ENCODE data around the gene TFDP1. TPM values are rescaled to one million over a fixed set of nuclear protein-coding genes. Genes with fewer than 3 reads are reported as not detected.

Gene TFDP1
- total RNA-seq, 1 experiment from 2014 or later = 78.2 TPM

Other genes starting within 250 kb of the TFDP1 start
- gene GRTP1, start 220.6 kb upstream of the TFDP1 start, total RNA-seq (2014; rRNA removed; shearing (Covaris generic)) = 36.5 and 55.9 TPM in 2 replicates
- 0.89 and 1.4 TPM in 2 replicates for gene ADPRHL1, start 131.3 kb upstream of the TFDP1 start, total RNA-seq (2014; rRNA removed; shearing (Covaris generic))
- gene DCUN1D2, start 94.0 kb upstream of the TFDP1 start, total RNA-seq (2014; rRNA removed; shearing (Covaris generic)) = 11.9 and 15.5 TPM in 2 replicates
- 0.48 TPM in 1 of 2 replicates, not detected in the other for gene ATP4B, start 73.4 kb downstream of the TFDP1 start, total RNA-seq (2014; rRNA removed; shearing (Covaris generic))
- gene GRK1, start 82.5 kb downstream of the TFDP1 start, total RNA-seq (2014; rRNA removed; shearing (Covaris generic)) = 0.14 and 0.33 TPM in 2 replicates
- gene TMEM255B, start 174.5 kb downstream of the TFDP1 start, total RNA-seq (2014; rRNA removed; shearing (Covaris generic)) = 0.70 and 2.7 TPM in 2 replicates

Data from H7 (cell line).